ENCODE data around the gene SYNGR3.

SYNGR3 gene

DNA sequence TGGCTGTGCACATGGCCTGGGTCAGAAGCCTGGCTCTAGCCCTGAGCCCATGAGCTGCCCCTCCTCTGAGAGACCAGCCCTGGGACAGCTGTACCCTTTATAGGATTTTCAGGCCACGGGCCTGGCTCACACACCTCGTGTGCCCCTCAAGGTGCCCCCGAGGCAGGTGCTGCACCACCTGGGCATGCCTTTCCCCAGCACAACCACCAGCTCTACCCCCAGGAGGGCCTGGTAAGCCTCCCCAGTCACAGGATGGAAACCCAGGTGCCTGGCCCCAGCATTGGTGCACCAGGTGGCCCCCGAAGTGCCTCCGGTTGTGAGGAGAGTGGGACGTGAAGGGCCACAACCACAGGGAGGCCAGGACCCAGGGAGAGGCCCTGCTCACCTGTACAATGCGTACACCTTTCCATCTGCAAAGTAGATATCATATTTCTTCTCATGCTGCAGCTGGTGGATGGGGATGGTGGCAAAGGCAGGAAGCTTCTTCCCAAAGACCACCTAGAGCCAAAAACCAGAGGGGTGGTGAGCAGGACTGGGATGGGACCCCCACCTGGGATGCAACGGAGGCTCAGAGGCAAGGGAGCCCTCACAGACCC lies 13.6 kb downstream of the SYNGR3 start:
- H3K4me3 ChIP-seq (replicated peaks; ENCODE audit: low read depth, low read length): no peak overlapping the region
- DNase-seq (ENCODE audit: extremely low read depth, low read depth): no peak
- TF ChIP-seq, protein P1, sequence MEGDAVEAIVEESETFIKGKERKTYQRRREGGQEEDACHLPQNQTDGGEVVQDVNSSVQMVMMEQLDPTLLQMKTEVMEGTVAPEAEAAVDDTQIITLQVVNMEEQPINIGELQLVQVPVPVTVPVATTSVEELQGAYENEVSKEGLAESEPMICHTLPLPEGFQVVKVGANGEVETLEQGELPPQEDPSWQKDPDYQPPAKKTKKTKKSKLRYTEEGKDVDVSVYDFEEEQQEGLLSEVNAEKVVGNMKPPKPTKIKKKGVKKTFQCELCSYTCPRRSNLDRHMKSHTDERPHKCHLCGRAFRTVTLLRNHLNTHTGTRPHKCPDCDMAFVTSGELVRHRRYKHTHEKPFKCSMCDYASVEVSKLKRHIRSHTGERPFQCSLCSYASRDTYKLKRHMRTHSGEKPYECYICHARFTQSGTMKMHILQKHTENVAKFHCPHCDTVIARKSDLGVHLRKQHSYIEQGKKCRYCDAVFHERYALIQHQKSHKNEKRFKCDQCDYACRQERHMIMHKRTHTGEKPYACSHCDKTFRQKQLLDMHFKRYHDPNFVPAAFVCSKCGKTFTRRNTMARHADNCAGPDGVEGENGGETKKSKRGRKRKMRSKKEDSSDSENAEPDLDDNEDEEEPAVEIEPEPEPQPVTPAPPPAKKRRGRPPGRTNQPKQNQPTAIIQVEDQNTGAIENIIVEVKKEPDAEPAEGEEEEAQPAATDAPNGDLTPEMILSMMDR (IDR thresholded peaks at IDR 0.05; ENCODE audit: low read depth, low read length, missing control alignments): no peak

DNA sequence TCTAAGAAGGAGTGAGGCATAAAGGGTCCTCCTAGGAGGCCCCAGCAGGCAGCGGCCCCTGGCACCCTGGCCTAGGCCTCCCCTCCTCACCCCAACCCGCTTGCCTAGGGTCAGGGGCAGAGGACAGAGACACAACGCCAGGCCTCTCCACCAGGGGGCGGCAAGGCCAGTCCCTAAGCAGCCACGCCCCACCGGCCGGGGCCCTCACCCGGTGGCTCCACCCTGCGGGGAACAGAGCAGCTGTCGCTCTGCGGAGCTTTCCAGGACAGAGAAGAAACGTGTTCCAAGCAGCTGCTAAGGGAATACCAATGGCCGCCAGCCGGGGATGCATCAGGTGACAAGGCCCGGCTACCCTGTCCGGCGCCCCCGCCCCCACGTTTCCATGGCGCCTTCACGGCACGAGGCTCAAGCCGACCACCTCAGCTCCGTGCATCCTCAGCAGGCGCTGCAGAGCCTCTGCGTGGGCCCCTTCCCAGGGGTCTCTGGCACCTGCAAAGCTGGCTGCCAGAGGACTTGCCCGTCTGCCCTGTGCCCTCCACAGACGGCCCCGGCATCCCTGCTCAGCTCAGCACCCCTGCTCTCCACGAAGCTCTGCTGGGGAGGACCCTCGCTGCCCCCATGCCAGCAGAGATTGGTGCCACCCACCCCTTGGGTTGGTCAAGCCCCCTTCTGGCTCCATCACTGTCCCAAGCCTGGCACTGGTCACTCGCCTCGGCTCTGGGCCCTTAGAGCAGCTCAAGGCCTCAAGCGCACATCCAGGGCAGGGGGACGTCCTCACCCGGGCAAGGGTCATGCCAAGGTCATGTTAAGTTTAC lies 14.3 kb downstream of the SYNGR3 start:
- H3K4me3 ChIP-seq (replicated peaks; ENCODE audit: low read depth, low read length): peak overlapping the region; percentile 9; the same call in 1 of the 2 replicates
- no peak for DNase-seq (ENCODE audit: extremely low read depth, low read depth)

DNA sequence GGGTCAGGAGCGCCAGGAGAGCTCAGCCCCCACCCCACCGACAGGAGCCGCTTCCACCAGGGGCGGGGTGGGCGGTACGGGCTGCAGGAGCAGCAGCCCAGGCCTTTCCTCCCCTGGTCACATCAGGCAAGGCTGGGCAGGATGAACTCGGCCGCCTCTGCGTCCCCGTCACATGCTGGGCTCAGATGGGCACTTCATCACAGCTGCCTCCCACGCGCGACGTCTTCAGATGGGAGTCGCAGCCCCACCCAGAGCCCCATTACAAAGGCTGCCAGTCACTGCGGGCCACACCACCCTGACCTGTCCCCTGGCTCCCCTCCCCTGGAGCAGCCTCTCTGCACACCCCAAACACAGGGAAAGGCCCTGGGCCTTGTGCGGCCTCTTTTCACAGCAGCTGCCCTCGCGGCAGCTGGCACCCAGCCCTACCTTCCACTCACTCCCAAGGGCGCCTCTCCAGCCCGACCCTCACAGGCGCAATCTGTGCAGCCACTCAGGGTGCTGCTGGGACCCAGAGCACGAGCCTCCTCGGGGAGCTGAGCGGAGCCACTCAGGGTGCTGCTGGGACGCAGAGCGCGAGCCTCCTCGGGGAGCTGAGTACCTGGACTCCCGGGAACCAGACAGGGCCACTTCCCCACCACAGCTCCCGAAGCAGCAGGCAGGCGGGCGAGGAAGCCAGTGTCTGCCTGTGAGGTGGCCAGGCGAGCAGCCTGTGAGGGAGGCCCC lies 15.2 kb downstream of the SYNGR3 start:
- no peak for DNase-seq (ENCODE audit: extremely low read depth, low read depth)
- no peak overlapping the region for H3K4me3 ChIP-seq (replicated peaks; ENCODE audit: low read depth, low read length)
- TF ChIP-seq, protein P1 (IDR thresholded peaks at IDR 0.05; ENCODE audit: low read depth, low read length, missing control alignments): no peak

More for the DNA sequence above, 14.3 kb downstream of the SYNGR3 start:
- TF ChIP-seq, protein P1 (IDR thresholded peaks at IDR 0.05; ENCODE audit: low read depth, low read length, missing control alignments): peak; percentile 97

DNA sequence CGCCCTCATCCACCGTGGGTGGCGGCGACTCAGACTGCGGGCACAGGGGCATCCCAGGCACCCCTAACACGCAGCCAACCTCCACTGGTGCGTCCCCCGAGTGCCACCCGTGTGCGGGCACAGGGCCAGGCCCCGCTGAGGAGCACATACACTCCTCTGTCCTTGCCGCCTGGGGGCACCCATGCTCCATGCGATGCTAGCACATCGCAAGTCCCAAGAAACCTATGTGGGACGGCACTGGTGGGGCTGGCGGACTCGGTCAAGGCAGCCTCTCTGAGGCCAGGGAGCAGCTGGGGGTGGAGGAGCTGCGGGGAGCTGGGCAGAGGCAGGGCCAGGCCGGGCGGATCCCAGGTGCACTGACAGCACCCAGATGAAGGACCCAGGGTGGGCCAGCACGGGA lies 15.9 kb downstream of the SYNGR3 start:
- TF ChIP-seq, protein P1 (IDR thresholded peaks at IDR 0.05; ENCODE audit: low read depth, low read length, missing control alignments): no peak
- DNase-seq (ENCODE audit: extremely low read depth, low read depth): no peak
- H3K4me3 ChIP-seq (replicated peaks; ENCODE audit: low read depth, low read length): no peak overlapping the region

DNA sequence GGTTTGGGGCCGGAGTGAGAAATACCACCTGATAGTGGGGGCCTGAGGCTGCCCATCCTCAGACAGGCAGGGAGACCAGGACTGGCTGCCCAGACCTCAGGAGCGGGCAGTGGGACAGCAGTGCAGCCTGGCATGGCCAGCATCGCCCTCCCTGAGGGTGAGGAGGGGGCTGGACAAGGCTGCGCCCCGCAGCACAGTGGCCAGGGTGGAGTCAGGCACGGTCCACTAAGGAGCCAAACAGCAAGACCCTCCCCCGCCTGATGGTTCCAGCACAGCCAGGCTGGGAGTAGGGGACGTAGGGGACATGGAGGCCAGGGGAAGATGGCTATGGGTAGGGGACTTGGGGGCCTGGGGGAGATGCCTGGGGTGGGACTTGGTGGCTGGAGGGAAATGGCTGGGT lies 16.5 kb downstream of the SYNGR3 start:
- no peak for DNase-seq (ENCODE audit: extremely low read depth, low read depth)
- no peak overlapping the region for H3K4me3 ChIP-seq (replicated peaks; ENCODE audit: low read depth, low read length)
- TF ChIP-seq, protein P1 (IDR thresholded peaks at IDR 0.05; ENCODE audit: low read depth, low read length, missing control alignments): no peak

DNA sequence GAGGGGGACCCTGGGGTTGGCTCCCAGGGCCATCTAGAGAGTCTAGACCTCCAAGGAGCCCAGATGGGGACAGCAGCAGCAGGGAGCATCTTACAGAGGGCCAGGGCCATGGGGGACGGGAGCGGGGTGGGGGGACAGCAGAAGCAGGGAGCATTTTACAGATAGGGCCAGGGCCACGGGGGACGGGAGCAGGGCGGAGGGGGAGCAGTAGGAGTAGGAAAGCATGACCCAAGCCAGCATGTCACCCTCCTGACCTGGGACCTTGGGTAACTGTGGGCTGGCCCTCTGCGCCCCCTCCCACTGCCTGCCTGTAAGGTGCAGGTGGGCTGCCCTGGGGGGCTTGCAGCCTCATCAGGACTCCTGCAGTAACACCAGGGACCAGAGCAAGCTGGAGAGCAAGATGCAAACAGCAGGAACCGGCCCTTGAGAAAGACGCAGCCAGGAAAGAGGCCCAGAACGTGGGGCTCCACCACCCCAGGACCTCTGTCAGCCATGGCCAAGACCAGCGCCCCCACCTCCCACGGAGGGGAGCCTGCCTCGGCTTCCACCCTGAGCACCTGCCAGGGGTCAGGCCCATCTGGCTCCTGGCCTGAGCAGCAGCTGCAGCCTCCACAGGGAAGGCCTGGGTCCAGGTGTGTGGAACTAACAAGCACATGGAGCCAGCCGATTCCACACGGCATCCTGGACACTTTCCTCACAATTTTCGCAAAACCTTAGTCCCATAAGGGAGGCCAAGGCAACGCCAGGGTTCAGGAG lies 17.5 kb downstream of the SYNGR3 start:
- DNase-seq (ENCODE audit: extremely low read depth, low read depth): no peak
- TF ChIP-seq, protein P1 (IDR thresholded peaks at IDR 0.05; ENCODE audit: low read depth, low read length, missing control alignments): no peak
- peak overlapping the region; percentile 69 for H3K4me3 ChIP-seq (replicated peaks; ENCODE audit: low read depth, low read length)

Data from HFF-Myc (cell line).